ENCODE results near the gene HEXIM2. TPM values are rescaled to one million over a fixed set of nuclear protein-coding genes. Genes with fewer than 3 reads are reported as not detected.
A peak's percentile ranks its signal among the peaks of the same experiment; 100 is the strongest.

Gene HEXIM2
- total and polyA plus RNA-seq, 2 of the 13 experiments (the other 11 are each of a cell fraction or from before 2014, with no cell fraction given): 27.1 to 32.4 TPM

GRCh38 chr17:45135192-45135977 is 26.3 kb upstream of the HEXIM2 start, which contains the start of gene ACBD4 (continued):
- TF ChIP-seq RNF219 (CRISPR knock-in tag; IDR thresholded peaks at IDR 0.05) (peak; percentile 72), ZNF557 (CRISPR knock-in tag; IDR thresholded peaks at IDR 0.05) (peak; percentile 74; the same call in 1 of the 2 replicates), ZNF781 (CRISPR knock-in tag; IDR thresholded peaks at IDR 0.05; ENCODE audit: borderline replicate concordance, not compliant biosample characterization) (peak; percentile 50), ZNF615 (CRISPR knock-in tag; IDR thresholded peaks at IDR 0.05; ENCODE audit: borderline replicate concordance) (no peak), FOXJ3 (CRISPR knock-in tag; IDR thresholded peaks at IDR 0.05; ENCODE audit: borderline replicate concordance) (peak; percentile 45; the same call in 1 of the 2 replicates), GPBP1L1 (CRISPR knock-in tag; IDR thresholded peaks at IDR 0.05) (no peak), SNRNP70 (IDR thresholded peaks at IDR 0.05; ENCODE audit: low read depth, low read length) (no peak), RXRA (CRISPR knock-in tag; IDR thresholded peaks at IDR 0.05) (no peak), ZNF3 (CRISPR knock-in tag; IDR thresholded peaks at IDR 0.05) (no peak), ZNF644 (CRISPR knock-in tag; IDR thresholded peaks at IDR 0.05; ENCODE audit: low read depth) (no peak), ZNF556 (CRISPR knock-in tag; IDR thresholded peaks at IDR 0.05; ENCODE audit: borderline replicate concordance) (peak; percentile 92; the same call in 1 of the 2 replicates), ZNF589 (CRISPR knock-in tag; conservative IDR thresholded peaks at IDR 0.05) (0 out of 2 replicates have a peak, but pooled peaks have one; percentile 38), PHF21A (CRISPR knock-in tag; IDR thresholded peaks at IDR 0.05) (peak; percentile 99), NFE2L2 (IDR thresholded peaks at IDR 0.05; ENCODE audit: low read length) (no peak), THAP7 (CRISPR knock-in tag; IDR thresholded peaks at IDR 0.05) (peak; percentile 95), THYN1 (CRISPR knock-in tag; IDR thresholded peaks at IDR 0.05; ENCODE audit: borderline replicate concordance, low read depth) (no peak), NFE2L1 (CRISPR knock-in tag; IDR thresholded peaks at IDR 0.05; ENCODE audit: borderline replicate concordance) (no peak), ZNF749 (CRISPR knock-in tag; IDR thresholded peaks at IDR 0.05; ENCODE audit: borderline replicate concordance) (peak; percentile 62; the same call in 1 of the 2 replicates), THAP11 (CRISPR knock-in tag; IDR thresholded peaks at IDR 0.05) (peak; percentile 90), HIVEP1 (CRISPR knock-in tag; IDR thresholded peaks at IDR 0.05) (peak; percentile 48), ISL2 (CRISPR knock-in tag; IDR thresholded peaks at IDR 0.05) (peak; percentile 68; the same call in 1 of the 2 replicates)
- TF ChIP-seq, protein P1, sequence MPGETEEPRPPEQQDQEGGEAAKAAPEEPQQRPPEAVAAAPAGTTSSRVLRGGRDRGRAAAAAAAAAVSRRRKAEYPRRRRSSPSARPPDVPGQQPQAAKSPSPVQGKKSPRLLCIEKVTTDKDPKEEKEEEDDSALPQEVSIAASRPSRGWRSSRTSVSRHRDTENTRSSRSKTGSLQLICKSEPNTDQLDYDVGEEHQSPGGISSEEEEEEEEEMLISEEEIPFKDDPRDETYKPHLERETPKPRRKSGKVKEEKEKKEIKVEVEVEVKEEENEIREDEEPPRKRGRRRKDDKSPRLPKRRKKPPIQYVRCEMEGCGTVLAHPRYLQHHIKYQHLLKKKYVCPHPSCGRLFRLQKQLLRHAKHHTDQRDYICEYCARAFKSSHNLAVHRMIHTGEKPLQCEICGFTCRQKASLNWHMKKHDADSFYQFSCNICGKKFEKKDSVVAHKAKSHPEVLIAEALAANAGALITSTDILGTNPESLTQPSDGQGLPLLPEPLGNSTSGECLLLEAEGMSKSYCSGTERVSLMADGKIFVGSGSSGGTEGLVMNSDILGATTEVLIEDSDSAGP (CRISPR knock-in tag; IDR thresholded peaks at IDR 0.05; ENCODE audit: borderline replicate concordance): peak; percentile 97
- TF ChIP-seq, protein P2, sequence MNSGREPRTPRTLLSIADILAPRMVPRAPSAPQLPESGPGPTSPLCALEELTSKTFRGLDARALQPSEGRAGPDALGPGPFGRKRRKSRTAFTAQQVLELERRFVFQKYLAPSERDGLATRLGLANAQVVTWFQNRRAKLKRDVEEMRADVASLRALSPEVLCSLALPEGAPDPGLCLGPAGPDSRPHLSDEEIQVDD (CRISPR knock-in tag; IDR thresholded peaks at IDR 0.05; ENCODE audit: borderline replicate concordance): peak; percentile 78; the same call in 1 of the 2 replicates
